HG03342 (cell line): ENCODE results near the gene UTP14C.
"Not testable (repeated sequence)": the region's sequence is repeated elsewhere in the genome, so short reads cannot be mapped to it uniquely, and the experiment has no call there.

Experiments used
- ATAC-seq: cut with Tn5 transposase; IDR thresholded peaks from one replicate; pipeline ENCODE4 v1.9.1; 2021; ENCODE audit warnings: mild to moderate bottlenecking, moderate library complexity; ENCODE audit not compliant: unreplicated experiment

The UTP14C gene, protein sequence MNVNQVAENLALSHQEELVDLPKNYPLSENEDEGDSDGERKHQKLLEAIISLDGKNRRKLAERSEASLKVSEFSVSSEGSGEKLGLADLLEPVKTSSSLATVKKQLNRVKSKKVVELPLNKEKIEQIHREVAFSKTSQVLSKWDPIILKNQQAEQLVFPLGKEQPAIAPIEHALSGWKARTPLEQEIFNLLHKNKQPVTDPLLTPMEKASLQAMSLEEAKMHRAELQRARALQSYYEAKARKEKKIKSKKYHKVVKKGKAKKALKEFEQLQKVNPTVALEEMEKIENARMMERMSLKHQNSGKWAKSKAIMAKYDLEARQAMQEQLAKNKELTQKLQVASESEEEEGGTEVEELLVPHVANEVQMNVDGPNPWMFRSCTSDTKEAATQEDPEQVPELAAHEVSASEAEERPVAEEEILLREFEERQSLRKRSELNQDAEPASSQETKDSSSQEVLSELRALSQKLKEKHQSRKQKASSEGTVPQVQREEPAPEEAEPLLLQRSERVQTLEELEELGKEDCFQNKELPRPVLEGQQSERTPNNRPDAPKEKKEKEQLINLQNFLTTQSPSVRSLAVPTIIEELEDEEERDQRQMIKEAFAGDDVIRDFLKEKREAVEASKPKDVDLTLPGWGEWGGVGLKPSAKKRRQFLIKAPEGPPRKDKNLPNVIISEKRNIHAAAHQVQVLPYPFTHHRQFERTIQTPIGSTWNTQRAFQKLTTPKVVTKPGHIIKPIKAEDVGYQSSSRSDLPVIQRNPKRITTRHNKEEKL

GRCh38 chr13:52024481-52024880 lies at the start of gene UTP14C:
TSS of gene UTP14C (plus strand) at chr13:52024691. CDS start at chr13:52028805, 4,114 bp downstream.
- no peak for ATAC-seq

GRCh38 chr13:51976423-51976822 lies 48.1 kb upstream of the UTP14C start:
- no peak for ATAC-seq

DNA sequence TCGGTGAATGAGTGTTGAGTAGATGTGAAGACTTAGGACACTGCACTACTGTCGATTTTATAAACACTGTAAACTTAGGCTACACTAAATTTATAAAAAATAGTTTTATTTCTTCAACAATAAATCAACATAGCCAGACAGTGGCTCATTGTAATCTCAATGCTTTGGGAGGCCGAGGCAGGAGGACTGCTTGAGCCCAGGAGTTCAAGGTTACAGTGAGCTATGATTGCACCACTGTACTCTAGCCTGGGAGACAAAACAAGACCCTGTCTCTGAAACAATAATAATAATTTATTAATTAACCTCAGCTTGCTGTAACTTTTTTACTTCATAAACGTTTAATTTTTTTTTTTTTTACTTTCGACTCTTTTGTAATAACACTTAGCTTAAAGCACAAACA lies 47.6 kb upstream of the UTP14C start:
- ATAC-seq, result no peak

DNA sequence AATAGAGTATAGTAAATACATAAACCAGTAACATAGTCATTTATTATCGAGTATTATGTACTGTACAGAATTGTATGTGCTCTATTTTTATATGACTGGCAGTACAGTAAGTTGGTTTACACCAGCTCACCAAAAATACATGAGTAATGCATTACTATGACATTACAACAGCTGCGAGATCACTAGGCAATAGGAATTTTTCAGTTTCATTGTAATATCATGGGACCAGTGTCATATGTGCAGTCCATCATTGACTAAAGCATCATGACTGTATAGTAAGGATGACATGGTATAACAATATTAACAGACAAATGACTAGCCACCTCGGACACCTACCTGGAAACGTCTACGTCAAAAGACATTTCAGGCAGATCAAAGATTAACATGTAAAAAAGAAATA lies 46.9 kb upstream of the UTP14C start:
- ATAC-seq, result no peak

DNA sequence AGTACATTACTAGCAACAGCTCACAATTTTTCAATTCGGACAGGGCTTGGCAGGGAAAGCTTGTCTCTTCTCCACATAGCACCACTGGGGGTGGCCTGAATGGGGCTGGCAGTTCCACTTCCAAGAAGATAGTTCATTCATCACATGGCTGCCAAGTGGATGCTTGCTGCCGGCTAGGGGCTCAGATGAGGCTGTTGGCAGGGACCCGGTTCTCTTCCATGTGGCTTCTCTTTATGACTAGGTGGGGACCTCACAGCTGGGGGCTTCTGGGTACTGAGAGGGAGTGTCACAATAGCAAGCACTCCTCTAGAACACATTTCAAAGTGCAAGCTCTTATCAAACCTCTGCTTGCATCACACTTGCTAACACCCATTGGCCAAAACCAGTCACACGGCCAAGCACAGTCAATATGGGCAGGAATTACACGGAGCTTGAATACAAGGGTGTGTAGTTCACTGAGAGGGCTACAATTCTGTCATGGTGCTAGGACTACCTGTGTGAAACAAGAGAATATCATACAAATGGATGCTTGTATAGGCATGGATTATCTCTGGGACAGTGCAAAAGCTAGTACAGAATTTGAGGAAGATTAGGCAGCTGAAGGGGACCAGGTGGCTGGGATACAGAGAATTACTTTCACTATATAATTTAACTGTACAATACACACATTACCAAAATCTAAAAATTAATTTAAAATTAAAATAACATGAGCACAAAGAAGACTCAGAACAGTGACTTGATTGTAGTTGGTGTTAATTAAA lies 45.5 kb upstream of the UTP14C start:
- no peak for ATAC-seq

GRCh38 chr13:51980908-51981307 lies 43.6 kb upstream of the UTP14C start:
- no peak for ATAC-seq

DNA sequence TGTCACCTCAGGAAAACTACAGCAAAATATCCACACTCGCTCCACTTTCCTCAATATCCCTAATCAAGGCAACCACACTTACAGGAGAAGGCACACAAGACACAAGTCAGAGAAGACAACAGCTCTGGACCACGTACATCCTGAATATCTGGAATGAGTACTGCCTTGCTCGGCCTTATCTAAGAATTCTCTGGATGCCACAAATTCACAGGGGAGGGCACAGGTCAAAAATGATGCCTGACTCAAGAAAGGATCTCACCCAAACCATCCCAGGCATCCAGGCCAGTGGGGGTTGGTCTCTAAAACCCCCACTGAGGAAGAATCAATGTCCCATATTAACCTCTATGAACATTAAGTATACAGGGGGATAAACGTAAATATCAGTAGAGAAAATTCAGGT lies 43.1 kb upstream of the UTP14C start:
- ATAC-seq, result no peak

- ATAC-seq, result not testable (repeated sequence)
Measured at GRCh38 chr13:51983292-51983691, 41.2 kb upstream of the UTP14C start.

- ATAC-seq, result not testable (repeated sequence)
Measured at GRCh38 chr13:51984904-51985303, 39.6 kb upstream of the UTP14C start.

DNA sequence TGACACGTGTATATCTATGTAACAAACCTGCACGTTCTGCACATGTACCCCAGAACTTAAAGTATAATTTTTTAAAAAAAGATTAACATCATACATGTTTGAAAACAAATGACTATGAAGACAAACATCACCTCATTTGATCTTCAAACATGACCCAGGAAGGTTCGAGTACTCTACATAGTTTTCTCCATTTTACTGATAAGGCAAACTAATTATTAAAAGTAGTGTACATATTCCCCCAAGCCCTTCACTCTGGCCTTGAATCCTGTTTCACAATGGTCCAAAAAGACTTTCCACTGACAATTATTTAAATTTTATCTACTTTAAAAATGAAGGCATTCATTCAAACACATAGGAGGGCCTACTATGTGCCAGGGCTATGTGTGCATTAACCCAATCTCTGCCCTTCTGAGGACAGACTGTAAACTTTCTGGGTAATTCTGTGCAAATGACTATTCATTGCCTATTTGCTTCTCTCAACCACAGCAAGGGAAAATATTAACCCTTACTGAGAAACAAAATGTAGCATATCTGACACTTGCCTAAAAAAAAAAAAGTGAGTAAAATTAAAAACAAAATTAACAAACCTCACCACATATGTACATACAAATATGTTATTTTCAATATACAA lies 35.4 kb upstream of the UTP14C start:
- no peak for ATAC-seq

DNA sequence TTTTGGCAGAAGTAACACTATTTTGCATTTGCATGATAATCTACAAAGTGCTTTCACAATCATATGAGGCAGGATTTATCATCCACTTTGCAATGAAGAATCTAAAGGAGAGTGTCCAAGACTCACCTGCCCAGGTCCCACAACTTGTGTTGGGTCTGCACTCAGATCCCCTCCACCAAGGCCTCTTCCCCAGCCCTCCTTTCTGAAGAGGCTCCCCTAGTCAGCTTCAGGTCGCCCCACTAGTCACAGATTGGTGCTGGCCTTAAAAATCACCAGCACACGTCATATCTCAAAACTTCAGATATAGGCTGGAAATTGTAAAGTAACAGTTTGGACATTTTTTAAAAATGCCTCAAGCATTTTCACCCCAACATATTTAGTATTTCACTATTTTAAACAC lies 30.8 kb upstream of the UTP14C start:
- no peak for ATAC-seq

DNA sequence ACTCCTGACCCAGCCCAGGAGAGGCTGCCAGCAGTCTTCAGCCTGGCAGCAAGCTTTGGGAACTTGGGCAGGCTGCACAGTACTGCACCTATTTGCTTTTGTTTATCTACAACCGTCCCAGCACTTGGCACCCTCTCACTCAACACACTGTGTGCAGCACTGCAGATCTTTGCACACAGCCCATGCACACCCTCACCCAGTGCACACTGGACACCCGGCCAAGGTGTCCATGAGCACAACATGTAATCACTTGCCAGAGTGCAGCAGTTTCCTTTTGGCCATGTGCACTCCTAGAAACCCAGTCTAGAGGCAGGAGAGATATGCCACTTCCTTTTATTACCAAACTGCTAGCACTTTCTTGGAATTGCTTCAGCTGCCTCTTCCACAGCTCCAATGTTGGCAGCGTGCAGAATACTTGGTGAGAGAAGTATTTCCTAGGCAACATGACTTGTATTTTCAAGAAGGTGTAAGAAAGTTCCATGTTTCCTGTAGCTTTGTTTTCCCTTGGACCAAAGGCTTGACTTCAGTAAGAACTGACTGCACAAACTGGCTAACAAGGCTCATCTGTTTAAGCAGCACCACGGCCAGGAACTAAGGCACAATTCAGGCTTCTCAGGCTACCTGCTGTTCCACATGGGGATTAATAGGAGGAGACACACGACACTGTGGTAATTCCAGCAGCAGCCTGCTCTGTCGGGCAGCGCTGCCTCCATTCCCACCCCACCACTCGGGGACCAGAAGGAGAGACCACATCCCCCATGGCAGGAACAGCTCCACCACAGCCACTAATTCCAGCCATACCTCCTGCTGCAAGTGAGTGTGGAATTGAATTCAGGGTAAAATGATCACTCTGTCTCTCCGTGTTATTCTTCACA lies 28.6 kb upstream of the UTP14C start:
- ATAC-seq, result no peak

- no peak for ATAC-seq
Measured at GRCh38 chr13:51996641-51997040, 27.9 kb upstream of the UTP14C start.

DNA sequence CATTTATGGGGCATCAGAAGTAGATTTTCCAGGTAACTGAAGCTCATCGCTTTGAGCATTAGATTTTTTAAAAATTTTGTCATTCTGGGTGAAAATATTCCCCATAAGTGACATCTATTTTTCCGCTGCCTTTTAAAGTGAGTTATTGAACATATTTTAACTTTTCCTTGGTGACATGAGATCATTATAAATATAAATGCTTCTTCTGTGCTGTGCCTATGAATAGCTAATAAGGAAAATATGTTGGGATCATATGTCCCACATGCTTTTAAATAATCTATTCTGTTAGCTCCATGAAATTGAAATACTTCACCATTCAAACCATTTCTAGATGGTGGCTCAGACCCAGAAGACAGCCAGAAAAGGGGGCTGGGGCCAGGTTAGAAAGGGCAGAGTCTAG lies 27.3 kb upstream of the UTP14C start:
- no peak for ATAC-seq

- no peak for ATAC-seq
Measured at GRCh38 chr13:51997641-51998330, 26.7 kb upstream of the UTP14C start.

GRCh38 chr13:51998723-51999509 lies 25.6 kb upstream of the UTP14C start:
- ATAC-seq, result no peak

GRCh38 chr13:51999510-51999911 lies 25.0 kb upstream of the UTP14C start:
- ATAC-seq, result no peak

DNA sequence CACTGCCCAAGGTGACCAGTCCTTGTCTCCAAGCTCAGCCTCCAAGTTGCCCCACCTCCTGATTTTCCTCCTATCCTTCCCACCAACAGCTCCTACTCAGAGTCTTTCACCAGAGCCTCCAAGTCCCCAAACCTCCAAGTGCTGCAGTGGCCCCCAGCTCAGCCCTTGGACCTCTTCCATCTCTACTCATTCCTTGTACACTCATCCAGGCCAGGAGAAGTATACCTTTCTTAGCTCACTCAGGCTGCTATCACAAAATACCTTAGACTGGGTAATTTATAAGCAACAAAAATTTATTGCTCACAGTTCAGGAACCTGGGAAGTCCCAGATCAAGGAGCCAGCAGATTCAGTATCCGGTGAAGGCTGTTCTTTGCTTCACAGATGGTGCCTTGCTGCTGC lies 24.6 kb upstream of the UTP14C start:
- no peak for ATAC-seq
